Activated T-cell treated with anti-CD3 and anti-CD28 coated beads, Interleukin-2, amount 50 U/mL, for 72 hours (primary cell): ENCODE measurements around the gene DDX10. TPM values are rescaled to one million over a fixed set of nuclear protein-coding genes. Genes with fewer than 3 reads are reported as not detected.

Source experiments
- ATAC-seq, 2 donors: fragments of 150-1000 bp; cut with Tn5 transposase; replicated peaks in 1 of 2; 2 replicates each; pipeline ENCODE4 v1.10.0; 2021; ENCODE audit warnings: moderate library complexity in 2 of 2, mild to moderate bottlenecking in 1 of 2
- DNase-seq, 2 donors: peaks; one replicate each; pipeline ENCODE4 v3.0.0; 2021 to 2022; ENCODE audit warnings: mixed read lengths in 1 of 2
- H3K27ac Mint-ChIP-seq: one replicate; pipeline ENCODE4 v1.8.0; 2022; ENCODE audit warnings: mild to moderate bottlenecking, moderate library complexity, mixed read lengths
- H3K27me3 Mint-ChIP-seq: one replicate; pipeline ENCODE4 v1.8.0; 2022; ENCODE audit warnings: low read depth, mixed read lengths
- H3K36me3 Mint-ChIP-seq, 2 donors: one replicate each; pipeline ENCODE4 v1.8.0; 2022; ENCODE audit warnings: mixed read lengths in 2 of 2, mild to moderate bottlenecking in 1 of 2; ENCODE audit not compliant: insufficient read depth in 2 of 2
- H3K4me1 Mint-ChIP-seq: one replicate; pipeline ENCODE4 v1.8.0; 2022; ENCODE audit warnings: low read depth, mixed read lengths
- H3K4me3 Mint-ChIP-seq, 2 donors: one replicate each; pipeline ENCODE4 v1.8.0; 2022; ENCODE audit warnings: mild to moderate bottlenecking in 2 of 2, mixed read lengths in 2 of 2, moderate library complexity in 2 of 2
- H3K9me3 Mint-ChIP-seq, 2 donors: one replicate each; pipeline ENCODE4 v1.8.0; 2022; ENCODE audit warnings: mixed read lengths in 2 of 2
- total RNA-seq, 2 donors: library from RNA; stranded (reverse); gene quantifications; one replicate each; pipeline ENCODE4 v1.2.3, GENCODE V29; 2022

Gene DDX10
- total RNA-seq, 2 donors from 2014 or later: 24.9 to 32.7 TPM

DNA sequence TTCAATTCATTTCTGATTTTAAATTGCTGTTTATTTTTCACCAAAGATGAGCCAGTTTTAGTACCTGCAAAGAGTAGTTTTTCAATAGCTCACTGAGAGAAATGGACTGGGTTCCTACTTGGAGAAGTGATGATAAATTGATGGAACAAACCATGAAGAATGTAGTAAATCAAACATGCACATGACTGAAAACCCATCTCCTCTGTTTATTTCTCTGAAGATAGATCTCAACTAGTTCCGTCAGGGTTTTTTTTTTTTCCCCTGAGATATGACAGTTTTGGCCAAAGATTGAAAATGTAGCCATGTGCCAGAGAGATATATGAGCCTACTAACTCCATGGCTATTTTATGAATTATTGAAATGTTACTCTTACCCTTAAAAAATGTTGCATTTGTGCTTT lies 239.6 kb downstream of the DDX10 start:
- ATAC-seq (no peak), DNase-seq (no peak)
- Mint-ChIP-seq H3K27ac (no peak overlapping the region), H3K9me3 (no peaks in the 10 kb centered on the region), H3K4me1 (no peaks in the 10 kb centered on the region), H3K4me3 (no peak overlapping the region), H3K36me3 (peaks cover 0 to 1% of the 10 kb centered on the region in 2 donors), H3K27me3 (no peaks in the 10 kb centered on the region)

GRCh38 chr11:108906329-108906728 lies 241.5 kb downstream of the DDX10 start:
- no peak overlapping the region for H3K4me3 Mint-ChIP-seq
- no peak for ATAC-seq
- H3K9me3 Mint-ChIP-seq: no peaks in the 10 kb centered on the region
- H3K27ac Mint-ChIP-seq: no peak overlapping the region
- no peaks in the 10 kb centered on the region for H3K27me3 Mint-ChIP-seq
- no peaks in the 10 kb centered on the region for H3K4me1 Mint-ChIP-seq
- no peak for DNase-seq
- no peaks in the 10 kb centered on the region for H3K36me3 Mint-ChIP-seq

GRCh38 chr11:108906826-108907225 lies 242.0 kb downstream of the DDX10 start:
- no peaks in the 10 kb centered on the region for H3K9me3 Mint-ChIP-seq
- H3K27me3 Mint-ChIP-seq: no peaks in the 10 kb centered on the region
- no peaks in the 10 kb centered on the region for H3K4me1 Mint-ChIP-seq
- no peak overlapping the region for H3K27ac Mint-ChIP-seq
- no peak overlapping the region for H3K4me3 Mint-ChIP-seq
- DNase-seq: no peak
- no peaks in the 10 kb centered on the region for H3K36me3 Mint-ChIP-seq
- no peak for ATAC-seq

DNA sequence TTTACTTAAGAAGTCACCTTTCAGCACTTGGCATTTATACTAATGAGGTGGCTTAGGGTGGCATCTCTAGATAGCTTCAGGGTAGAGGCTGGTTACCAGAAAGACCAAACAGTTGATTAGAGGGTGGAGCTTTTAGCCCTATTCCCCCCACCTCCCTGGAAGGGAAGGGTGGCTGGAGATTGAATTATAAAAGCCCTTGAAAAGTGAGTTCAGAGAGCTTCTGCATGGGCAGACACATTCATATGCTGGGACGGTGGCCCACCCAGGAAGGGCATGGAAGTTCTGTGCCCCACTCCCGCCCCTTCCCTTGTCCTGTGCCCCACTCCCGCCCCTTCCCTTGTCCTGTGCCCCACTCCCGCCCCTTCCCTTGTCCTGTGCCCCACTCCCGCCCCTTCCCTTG lies 244.2 kb downstream of the DDX10 start:
- H3K4me3 Mint-ChIP-seq: no peak overlapping the region
- H3K4me1 Mint-ChIP-seq: no peaks in the 10 kb centered on the region
- H3K27ac Mint-ChIP-seq: no peak overlapping the region
- H3K36me3 Mint-ChIP-seq: peaks cover 0 to 6% of the 10 kb centered on the region in 2 donors
- no peaks in the 10 kb centered on the region for H3K27me3 Mint-ChIP-seq
- ATAC-seq (no peak), DNase-seq (no peak)
- no peaks in the 10 kb centered on the region for H3K9me3 Mint-ChIP-seq

DNA sequence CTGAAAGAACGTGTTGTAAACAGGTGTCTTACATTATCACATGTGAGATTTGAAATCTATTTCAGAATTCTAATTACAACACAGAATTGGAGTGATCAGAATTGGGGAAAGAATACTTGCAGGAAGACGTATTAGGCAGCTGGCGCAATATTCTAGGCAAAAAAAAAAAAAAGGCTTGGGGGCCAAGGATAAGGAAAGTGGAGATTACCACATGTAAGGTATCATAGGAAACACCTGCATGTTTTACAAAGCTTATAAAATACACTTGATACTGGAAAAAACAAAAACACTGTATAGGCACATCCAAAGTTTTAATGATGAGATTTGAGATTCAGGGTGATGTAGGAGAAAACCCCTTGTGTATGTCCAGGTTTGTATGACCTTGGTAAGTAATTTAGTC lies 245.1 kb downstream of the DDX10 start:
- no peaks in the 10 kb centered on the region for H3K9me3 Mint-ChIP-seq
- H3K27me3 Mint-ChIP-seq: no peaks in the 10 kb centered on the region

DNA sequence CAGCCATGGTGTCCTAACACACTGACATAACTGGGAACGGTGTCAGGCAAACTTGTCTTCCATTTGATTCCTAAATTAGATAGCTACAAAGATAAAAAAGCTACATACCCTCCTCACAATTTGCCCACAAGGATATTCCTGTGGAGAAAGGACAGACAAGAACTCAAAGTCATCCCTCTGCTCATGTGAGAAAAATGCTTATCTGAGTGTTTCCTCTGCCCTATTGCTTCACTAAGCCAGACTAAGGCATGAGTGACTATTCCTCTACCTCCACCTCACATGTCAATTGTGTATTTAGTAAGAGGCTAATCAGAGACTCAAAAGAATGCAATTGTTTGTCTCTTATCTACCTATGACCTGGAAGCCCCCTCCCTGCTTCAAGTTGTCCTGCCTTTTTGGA lies 247.7 kb downstream of the DDX10 start:
- no peaks in the 10 kb centered on the region for H3K9me3 Mint-ChIP-seq
- H3K27ac Mint-ChIP-seq: no peak overlapping the region
- DNase-seq: no peak
- H3K4me1 Mint-ChIP-seq: no peaks in the 10 kb centered on the region
- H3K4me3 Mint-ChIP-seq: no peak overlapping the region
- H3K27me3 Mint-ChIP-seq: no peaks in the 10 kb centered on the region
- H3K36me3 Mint-ChIP-seq: peaks cover 0 to 6% of the 10 kb centered on the region in 2 donors
- ATAC-seq: no peak

More for the DNA sequence above, 245.1 kb downstream of the DDX10 start:
- H3K27ac Mint-ChIP-seq: peak overlapping the region; percentile 6
- no peaks in the 10 kb centered on the region for H3K4me1 Mint-ChIP-seq
- DNase-seq: no peak
- peaks cover 0 to 6% of the 10 kb centered on the region in 2 donors for H3K36me3 Mint-ChIP-seq
- H3K4me3 Mint-ChIP-seq: no peak overlapping the region
- no peak for ATAC-seq

- H3K27ac Mint-ChIP-seq: no peak overlapping the region
- H3K4me1 Mint-ChIP-seq: no peaks in the 10 kb centered on the region
- no peaks in the 10 kb centered on the region for H3K27me3 Mint-ChIP-seq
- DNase-seq: no peak
- no peak overlapping the region for H3K4me3 Mint-ChIP-seq
- H3K9me3 Mint-ChIP-seq: no peaks in the 10 kb centered on the region
- no peak for ATAC-seq
- peaks cover 0 to 8% of the 10 kb centered on the region in 2 donors for H3K36me3 Mint-ChIP-seq
These were observed 248.3 kb downstream of the DDX10 start for GRCh38 chr11:108913204-108913603.

- no peaks in the 10 kb centered on the region for H3K4me1 Mint-ChIP-seq
- no peaks in the 10 kb centered on the region for H3K27me3 Mint-ChIP-seq
- ATAC-seq (no peak), DNase-seq (no peak)
- no peak overlapping the region for H3K4me3 Mint-ChIP-seq
- H3K9me3 Mint-ChIP-seq: no peaks in the 10 kb centered on the region
- H3K36me3 Mint-ChIP-seq: peaks cover 0 to 10% of the 10 kb centered on the region in 2 donors
- H3K27ac Mint-ChIP-seq: no peak overlapping the region
These were observed 249.3 kb downstream of the DDX10 start for GRCh38 chr11:108914211-108914610.

DNA sequence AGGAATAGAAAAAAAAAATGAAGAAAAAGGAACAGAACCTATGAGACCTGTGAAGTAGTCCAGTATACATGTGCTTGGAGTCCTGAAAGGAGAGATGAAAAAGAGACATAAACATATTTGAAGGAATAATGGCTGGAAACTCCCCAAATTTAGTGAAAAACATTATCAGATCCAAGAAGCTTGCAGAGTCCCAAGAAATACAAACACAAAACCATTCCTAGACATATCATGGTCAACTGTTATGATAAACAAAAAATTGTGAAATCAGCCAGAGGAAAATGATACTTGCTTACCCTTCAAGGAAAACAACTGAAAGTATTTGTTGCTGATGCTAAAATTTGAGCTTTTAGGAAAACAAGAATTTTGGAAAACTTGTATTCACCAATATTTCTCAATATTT lies 250.1 kb downstream of the DDX10 start:
- ATAC-seq (no peak), DNase-seq (no peak)
- Mint-ChIP-seq H3K9me3 (no peaks in the 10 kb centered on the region), H3K27ac (no peak overlapping the region), H3K36me3 (peaks cover 0 to 10% of the 10 kb centered on the region in 2 donors), H3K27me3 (no peaks in the 10 kb centered on the region), H3K4me1 (no peaks in the 10 kb centered on the region), H3K4me3 (no peak overlapping the region)

DNA sequence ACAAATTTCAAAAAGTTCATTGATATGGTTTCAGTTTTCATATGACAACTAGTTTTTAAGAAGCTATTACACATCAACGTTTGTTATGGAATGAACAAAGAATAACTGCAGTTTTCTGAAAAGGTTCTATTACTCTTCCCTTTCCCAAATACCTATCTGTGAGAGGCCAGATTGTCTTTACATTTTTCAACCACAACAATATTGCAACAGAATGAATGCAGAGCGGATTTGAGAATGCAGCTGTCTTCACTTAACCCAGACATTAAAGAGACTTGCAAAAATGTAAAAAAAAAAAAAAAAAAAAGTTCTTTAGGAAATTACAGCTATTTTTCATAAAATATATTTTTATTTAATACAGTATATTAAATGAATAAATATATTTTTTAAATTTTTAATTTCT lies 250.8 kb downstream of the DDX10 start:
- Mint-ChIP-seq H3K4me3 (no peak overlapping the region), H3K27ac (no peak overlapping the region), H3K4me1 (no peaks in the 10 kb centered on the region), H3K27me3 (no peaks in the 10 kb centered on the region), H3K36me3 (peaks cover 0 to 10% of the 10 kb centered on the region in 2 donors), H3K9me3 (no peaks in the 10 kb centered on the region)
- ATAC-seq (no peak), DNase-seq (no peak)

- no peaks in the 10 kb centered on the region for H3K27me3 Mint-ChIP-seq
- no peaks in the 10 kb centered on the region for H3K9me3 Mint-ChIP-seq
- H3K4me3 Mint-ChIP-seq: no peak overlapping the region
- no peak for DNase-seq
- peaks cover 0 to 10% of the 10 kb centered on the region in 2 donors for H3K36me3 Mint-ChIP-seq
- ATAC-seq: no peak
- H3K4me1 Mint-ChIP-seq: no peaks in the 10 kb centered on the region
- no peak overlapping the region for H3K27ac Mint-ChIP-seq
These were observed 251.4 kb downstream of the DDX10 start for GRCh38 chr11:108916290-108916689.

DNA sequence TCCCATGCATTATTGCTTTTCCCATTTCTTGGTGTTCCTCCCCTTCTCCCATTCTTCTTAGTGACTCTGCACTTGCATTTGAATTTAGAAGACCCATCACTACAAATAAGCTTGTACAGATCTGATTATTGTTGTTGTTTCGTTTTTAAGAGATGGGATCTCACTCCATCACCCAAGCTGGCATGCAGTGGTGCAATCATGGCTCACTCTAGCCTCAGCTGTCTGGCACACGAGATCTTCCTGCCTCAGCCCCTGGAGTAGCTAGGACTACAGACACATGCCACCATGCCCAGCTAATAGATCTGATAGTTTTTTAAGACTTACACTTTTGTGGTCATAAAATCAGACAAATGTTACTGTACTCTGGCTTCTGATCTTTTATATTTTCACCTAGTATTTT lies 252.1 kb downstream of the DDX10 start:
- H3K27me3 Mint-ChIP-seq: no peaks in the 10 kb centered on the region
- peaks cover 0 to 10% of the 10 kb centered on the region in 2 donors for H3K36me3 Mint-ChIP-seq
- no peaks in the 10 kb centered on the region for H3K4me1 Mint-ChIP-seq
- no peaks in the 10 kb centered on the region for H3K9me3 Mint-ChIP-seq
- H3K27ac Mint-ChIP-seq: no peak overlapping the region
- ATAC-seq (no peak), DNase-seq (no peak)
- H3K4me3 Mint-ChIP-seq: no peak overlapping the region

DNA sequence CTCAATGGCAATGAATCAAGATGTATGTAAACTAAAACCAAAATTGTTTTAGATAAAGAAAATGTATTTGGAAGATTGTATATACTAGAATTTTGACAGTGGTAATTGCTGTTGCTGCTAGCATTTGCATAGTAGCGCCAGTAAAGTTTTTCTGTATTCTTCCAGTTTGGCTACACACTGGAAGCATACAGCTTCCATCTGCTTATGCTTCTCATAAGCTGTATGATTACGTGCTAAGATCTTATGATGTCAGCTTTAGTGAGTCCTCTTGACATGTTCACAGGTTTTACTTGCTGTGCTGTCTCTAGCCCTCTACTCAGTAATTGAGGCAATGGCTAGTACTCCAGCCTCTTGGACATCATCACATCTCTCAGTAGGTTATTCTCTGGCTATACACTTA lies 256.3 kb downstream of the DDX10 start:
- DNase-seq (no peak), ATAC-seq (no peak)
- H3K27me3 Mint-ChIP-seq: no peaks in the 10 kb centered on the region
- H3K36me3 Mint-ChIP-seq: peaks cover 0 to 5% of the 10 kb centered on the region in 2 donors
- no peaks in the 10 kb centered on the region for H3K4me1 Mint-ChIP-seq
- no peaks in the 10 kb centered on the region for H3K9me3 Mint-ChIP-seq
- no peak overlapping the region for H3K27ac Mint-ChIP-seq
- H3K4me3 Mint-ChIP-seq: no peak overlapping the region

DNA sequence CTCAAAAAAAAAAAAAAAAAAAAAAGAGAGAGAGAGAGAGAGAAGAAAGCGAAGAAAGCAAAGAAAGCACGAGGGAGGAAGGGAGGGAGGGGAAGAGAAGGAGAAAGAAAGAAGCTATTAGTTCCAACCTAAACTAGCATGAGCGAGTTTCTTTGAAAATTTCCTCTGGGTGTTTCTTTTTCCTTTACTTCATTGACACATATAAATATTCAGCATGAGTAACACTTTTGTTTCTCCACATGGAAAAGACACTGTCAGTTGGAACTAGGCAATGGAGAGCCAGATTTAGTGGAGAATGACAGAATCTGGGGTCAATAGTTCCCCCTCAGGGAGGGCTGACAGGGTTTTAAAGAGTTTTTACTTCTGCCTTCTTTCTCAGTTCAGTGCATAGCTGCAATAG lies 257.4 kb downstream of the DDX10 start:
- Mint-ChIP-seq H3K9me3 (no peaks in the 10 kb centered on the region), H3K4me1 (no peaks in the 10 kb centered on the region)
- ATAC-seq: no peak

More for the DNA sequence above, 257.4 kb downstream of the DDX10 start:
- Mint-ChIP-seq H3K36me3 (peaks cover 0 to 5% of the 10 kb centered on the region in 2 donors), H3K27me3 (no peaks in the 10 kb centered on the region), H3K4me3 (no peak overlapping the region), H3K27ac (no peak overlapping the region)
- no peak for DNase-seq
